B cell (primary cell): ENCODE data around the gene SOCS3. TPM values are rescaled to one million over a fixed set of nuclear protein-coding genes. Genes with fewer than 3 reads are reported as not detected.

Experiments
- ATAC-seq: fragments of 200-7000 bp; cut with Tn5 transposase; one replicate; pipeline ENCODE4 v1.10.0; 2021; ENCODE audit warnings: low read depth, mild to moderate bottlenecking, moderate number of reproducible peaks, moderate library complexity
- CTCF ChIA-PET: fragments of 350-600 bp; sonication (Branson Sonifier 250); formaldehyde crosslinking; loops from one replicate; lab custom pipeline; 2021; ENCODE audit warnings: antibody characterized with exemption, inconsistent platforms; lab: Charles Lee
- POLR2A ChIA-PET: fragments of 350-600 bp; sonication (Branson Sonifier 250); formaldehyde crosslinking; loops from one replicate; lab custom pipeline; 2021; ENCODE audit warnings: antibody characterized with exemption; lab: Charles Lee
- DNase-seq: peaks from one replicate; pipeline ENCODE4 v3.0.0; 2013
- H2AFZ ChIP-seq: 2 replicates; pipeline ENCODE4 v1.6.1; 2012; ENCODE audit warnings: mild to moderate bottlenecking, low read depth, low read length; ENCODE audit not compliant: insufficient read depth, poor library complexity, severe bottlenecking
- H3K27ac ChIP-seq, 2 donors: 1 replicate in 1 of 2; 2 replicates in 1 of 2; pipeline ENCODE4 v1.5.1; 2012 to 2013; ENCODE audit warnings: low read length in 2 of 2, mild to moderate bottlenecking in 2 of 2, moderate library complexity in 1 of 2
- H3K27me3 ChIP-seq, 4 experiments: fragments of 200-600 bp in 1 of 4; sonication (generic) in 1 of 4; replicated peaks in 1 of 4; 1 replicate in 2 of 4; 2 replicates in 2 of 4; pipeline versions ENCODE4 v1.6.1 to v1.7.0; 2013 to 2016; ENCODE audit warnings: low read length in 3 of 4, mild to moderate bottlenecking in 2 of 4, mixed read lengths in 1 of 4, moderate library complexity in 1 of 4; ENCODE audit not compliant: insufficient read depth in 4 of 4, control insufficient read depth in 3 of 4; ENCODE audit errors: control extremely low read depth in 1 of 4
- H3K36me3 ChIP-seq, 2 experiments: replicated peaks in 1 of 2; 1 replicate in 1 of 2; 2 replicates in 1 of 2; pipeline versions ENCODE4 v1.6.1 to v1.7.1; 2013; ENCODE audit warnings: low read length in 1 of 2; ENCODE audit not compliant: insufficient read depth in 2 of 2, control insufficient read depth in 1 of 2; ENCODE audit errors: control extremely low read depth in 1 of 2, extremely low read depth in 1 of 2
- H3K4me1 ChIP-seq, 2 donors: fragments of 200-600 bp in 1 of 2; sonication (generic) in 1 of 2; 1 replicate in 1 of 2; 2 replicates in 1 of 2; pipeline versions ENCODE4 v1.5.1 to v1.6.1; 2013 to 2017; ENCODE audit warnings: low read length in 2 of 2; ENCODE audit not compliant: control insufficient read depth in 2 of 2, insufficient read depth in 2 of 2
- H3K4me2 ChIP-seq: replicated peaks from 2 replicates; pipeline ENCODE3; 2012; ENCODE audit warnings: mild to moderate bottlenecking, low read depth, low read length; ENCODE audit not compliant: poor library complexity, severe bottlenecking
- H3K4me3 ChIP-seq, 5 experiments: fragments of 200-600 bp in 1 of 5; sonication (generic) in 1 of 5; 1 replicate in 3 of 5; 2 replicates in 2 of 5; pipeline versions ENCODE4 v1.5.1 to v1.7.0; 2011 to 2016; ENCODE audit warnings: low read length in 4 of 5, mild to moderate bottlenecking in 4 of 5, low read depth in 2 of 5, control low read depth in 1 of 5, moderate library complexity in 1 of 5; ENCODE audit not compliant: insufficient read depth in 1 of 5; ENCODE audit errors: control extremely low read depth in 1 of 5, extremely low read depth in 1 of 5
- H3K79me2 ChIP-seq: fragments of 200-600 bp; sonication (generic); one replicate; pipeline ENCODE4 v1.6.0; 2016; ENCODE audit warnings: low read length; ENCODE audit not compliant: control insufficient read depth, insufficient read depth
- H3K9ac ChIP-seq: fragments of 200-600 bp; sonication (generic); 2 replicates; pipeline ENCODE4 v1.6.1; 2017; ENCODE audit warnings: mild to moderate bottlenecking, low read length, moderate library complexity
- H3K9me3 ChIP-seq, 3 donors: one replicate each; pipeline versions ENCODE4 v1.6.1 to v1.7.1; 2013; ENCODE audit warnings: low read length in 2 of 3; ENCODE audit not compliant: control insufficient read depth in 2 of 3, insufficient read depth in 1 of 3; ENCODE audit errors: control extremely low read depth in 1 of 3
- H4K20me1 ChIP-seq: 2 replicates; pipeline ENCODE4 v1.6.0; 2012; ENCODE audit warnings: mild to moderate bottlenecking, low read length; ENCODE audit not compliant: insufficient read depth, control insufficient read depth, poor library complexity, severe bottlenecking
- H3K27ac Mint-ChIP-seq: one replicate; pipeline ENCODE4 v1.8.0; 2021; ENCODE audit warnings: mixed read lengths
- H3K27me3 Mint-ChIP-seq: one replicate; pipeline ENCODE4 v1.8.0; 2021; ENCODE audit warnings: mixed read lengths
- H3K4me1 Mint-ChIP-seq: one replicate; pipeline ENCODE4 v1.8.0; 2021; ENCODE audit warnings: mixed read lengths
- H3K4me3 Mint-ChIP-seq: one replicate; pipeline ENCODE4 v1.8.0; 2021; ENCODE audit warnings: mixed read lengths
- H3K9me3 Mint-ChIP-seq: one replicate; pipeline ENCODE4 v1.8.0; 2022; ENCODE audit warnings: mixed read lengths; ENCODE audit not compliant: insufficient read depth
- CTCF ChIP-seq: fragments of 200-600 bp; IDR thresholded peaks from one replicate; pipeline ENCODE4 v1.8.0; 2022; ENCODE audit warnings: antibody characterized with exemption, mild to moderate bottlenecking
- EZH2 ChIP-seq: IDR thresholded peaks from 2 replicates; pipeline ENCODE4 v1.6.1; 2012; ENCODE audit warnings: borderline replicate concordance, low read depth, mild to moderate bottlenecking, moderate library complexity, low read length; ENCODE audit not compliant: insufficient read depth, poor library complexity, severe bottlenecking
- WGBS: methylation state at CpG from one replicate; pipeline ENCODE4 v1.1.5; 2013; ENCODE audit warnings: missing lambda C conversion rate; ENCODE audit not compliant: insufficient coverage; 5-methylcytosine and 5-hydroxymethylcytosine counted together
- intact Hi-C: fragments of 100-400 bp; cut with micrococcal nuclease; formaldehyde crosslinking; loops from one replicate; pipeline ENCODE4 v1.10.0; 2022
- polyA plus RNA-seq: library from polyadenylated mRNA; depleted of rRNA; stranded (reverse); fragments of >200 nt; gene quantifications from 2 replicates; pipeline ENCODE4 v1.2.3, GENCODE V29; 2012
- total RNA-seq, 2 donors: library from RNA; stranded (reverse); fragments of 120-200 nt in 1 of 2; gene quantifications; 1 replicate in 1 of 2; 2 replicates in 1 of 2; pipeline versions ENCODE4 v1.2.3 to v1.2.4, GENCODE V29; 2013 to 2022

Gene SOCS3
- total and polyA plus RNA-seq, 2 donors (not counting 1 experiment from before 2014, with no cell fraction given) = 41.8 to 67.6 TPM

GRCh38 chr17:78357672-78358537, 2.0 kb downstream of the SOCS3 start:
- TF ChIP-seq EZH2 = no peak
- TF ChIP-seq CTCF = no peak
- H3K9me3 Mint-ChIP-seq = no peaks in the 10 kb centered on the region
- H3K9ac ChIP-seq = no peak overlapping the region
- H3K27me3 Mint-ChIP-seq = peaks cover 4% of the 10 kb centered on the region
- intact Hi-C loops = no loop called here
- H4K20me1 ChIP-seq = peaks cover 13% of the 10 kb centered on the region
- ATAC-seq = no peak
- peak overlapping the region; percentile 74 for H3K27ac Mint-ChIP-seq
- DNase-seq = no peak
- H3K4me3 Mint-ChIP-seq = peak overlapping the region; percentile 83
- H2AFZ ChIP-seq = no peak overlapping the region
- H3K4me3 ChIP-seq = peak overlapping the region in 2 of 5 experiments; percentile 13 to 61
- peaks cover 0 to 4% of the 10 kb centered on the region in 2 experiments for H3K36me3 ChIP-seq
- no peaks in the 10 kb centered on the region for H3K9me3 ChIP-seq
- peaks cover 0 to 29% (median 4%) of the 10 kb centered on the region in 4 experiments for H3K27me3 ChIP-seq
- no peaks in the 10 kb centered on the region for H3K79me2 ChIP-seq
- 89% methylated on average over 14 of the region's 25 CpGs for WGBS
- H3K4me2 ChIP-seq = peak overlapping the region; percentile 98
- POLR2A ChIA-PET = interaction anchor here (0.9 to 1.4 kb wide), 3 partner anchors 14 to 103 kb away, joined by 3 to 6 read pairs (median 5); no protein-coding TSS in a partner anchor
- H3K4me1 ChIP-seq = peaks cover 46 to 66% of the 10 kb centered on the region in 2 donors
- CTCF ChIA-PET = interaction anchor here (1.0 to 9.1 kb wide), 5 partner anchors 10 to 273 kb away, joined by 3 to 171 read pairs (median 7); no protein-coding TSS in a partner anchor
- H3K27ac ChIP-seq = no peak overlapping the region
- H3K4me1 Mint-ChIP-seq = peaks cover 55% of the 10 kb centered on the region
